OCI-LY7 (cell line): Measurements from ENCODE around the gene COPS9. TPM values are rescaled to one million over a fixed set of nuclear protein-coding genes. Genes with fewer than 3 reads are reported as not detected.

Source experiments
- BruUV-seq: library from RNA; stranded (reverse); fragments of 400-500 nt; replicated peaks from 2 replicates; lab custom pipeline; 2021; lab: Mats Ljungman, UMichigan
- CTCF ChIA-PET: fragments of 300-600 bp; sonication (Branson Sonifier 250); formaldehyde crosslinking; loops from one replicate; lab custom pipeline; 2022; ENCODE audit warnings: antibody characterized with exemption; ENCODE audit not compliant: unreplicated experiment; lab: Charles Lee
- POLR2A ChIA-PET: fragments of 300-600 bp; sonication (Branson Sonifier 250); formaldehyde crosslinking; loops from one replicate; lab custom pipeline; 2022; ENCODE audit warnings: antibody characterized with exemption; lab: Charles Lee
- DNase-seq: peaks from one replicate; pipeline ENCODE4 v3.0.0-alpha.2; 2015; ENCODE audit warnings: low spot score
- H2AFZ ChIP-seq: fragments of 200-600 bp; sonication (generic), shearing (Covaris generic); 2 replicates; pipeline ENCODE4 v1.6.1; 2014; ENCODE audit warnings: mild to moderate bottlenecking, antibody characterized with exemption, low read length, moderate library complexity
- H3K27ac ChIP-seq: fragments of 200-600 bp; sonication (generic); 2 replicates; pipeline ENCODE4 v1.5.1; 2014; ENCODE audit warnings: mixed run types, low read depth, mild to moderate bottlenecking, moderate library complexity, low read length, inconsistent platforms; ENCODE audit not compliant: poor library complexity, severe bottlenecking
- H3K36me3 ChIP-seq: fragments of 200-600 bp; sonication (generic); 2 replicates; pipeline ENCODE4 v1.6.1; 2014; ENCODE audit warnings: mild to moderate bottlenecking, antibody characterized with exemption, low read length, moderate library complexity, mixed read lengths; ENCODE audit not compliant: insufficient read depth
- H3K4me1 ChIP-seq: fragments of 200-600 bp; sonication (generic); 2 replicates; pipeline ENCODE4 v1.5.1; 2014; ENCODE audit warnings: mild to moderate bottlenecking, low read length; ENCODE audit not compliant: insufficient read depth, poor library complexity, severe bottlenecking
- H3K4me2 ChIP-seq: fragments of 200-600 bp; sonication (generic); 2 replicates; pipeline ENCODE4 v1.6.1; 2014; ENCODE audit warnings: mild to moderate bottlenecking, low read length
- H3K4me3 ChIP-seq: fragments of 200-600 bp; sonication (generic); 2 replicates; pipeline ENCODE4 v1.5.1; 2014; ENCODE audit warnings: mild to moderate bottlenecking, low read depth, low read length; ENCODE audit not compliant: poor library complexity, severe bottlenecking
- H3K79me2 ChIP-seq: fragments of 200-600 bp; sonication (generic); 2 replicates; pipeline ENCODE4 v1.6.1; 2016; ENCODE audit warnings: low read depth, mild to moderate bottlenecking, low read length, moderate library complexity, mixed read lengths; ENCODE audit not compliant: insufficient read depth
- H3K9me2 ChIP-seq: fragments of 200-600 bp; sonication (generic); 2 replicates; pipeline ENCODE4 v1.6.1; 2016; ENCODE audit warnings: mild to moderate bottlenecking, low read length, mixed read lengths; ENCODE audit not compliant: insufficient read depth
- H3K9me3 ChIP-seq: fragments of 200-600 bp; sonication (generic); 2 replicates; pipeline ENCODE4 v1.6.1; 2014; ENCODE audit warnings: mild to moderate bottlenecking, mixed run types, low read length, mixed read lengths
- H4K20me1 ChIP-seq: fragments of 200-600 bp; sonication (generic); 2 replicates; pipeline ENCODE4 v1.6.1; 2014; ENCODE audit warnings: mild to moderate bottlenecking, antibody characterized with exemption, low read length, moderate library complexity, mixed read lengths; ENCODE audit not compliant: insufficient read depth
- EZH2phosphoT487 ChIP-seq: fragments of 200-600 bp; sonication (generic); IDR thresholded peaks from 2 replicates; pipeline ENCODE4 v1.6.1; 2018; ENCODE audit warnings: low read depth, borderline replicate concordance, mild to moderate bottlenecking, mixed run types, antibody characterized with exemption, low read length, moderate library complexity, mixed read lengths
- intact Hi-C: fragments of 100-400 bp; cut with micrococcal nuclease; formaldehyde crosslinking; loops from one replicate; pipeline ENCODE4 v1.10.0; 2022; ENCODE audit not compliant: unreplicated experiment
- total RNA-seq, 2 experiments: library from RNA; depleted of rRNA in 1 of 2; stranded (reverse); fragments of >200 nt in 1 of 2; shearing (Covaris generic) in 1 of 2; gene quantifications; 2 replicates each; pipeline ENCODE4 v1.2.3, GENCODE V29; 2014 to 2022
- TF ChIP-seq, protein P1 (sequence below): fragments of 200-600 bp; sonication (generic); conservative IDR thresholded peaks from 2 replicates; pipeline ENCODE4 v1.5.1; 2014; ENCODE audit warnings: mild to moderate bottlenecking, antibody characterized with exemption, low read length, moderate library complexity, mixed read lengths

COPS9 gene
- total RNA-seq, 2 experiments from 2014 or later = 106 to 159 TPM

DNA sequence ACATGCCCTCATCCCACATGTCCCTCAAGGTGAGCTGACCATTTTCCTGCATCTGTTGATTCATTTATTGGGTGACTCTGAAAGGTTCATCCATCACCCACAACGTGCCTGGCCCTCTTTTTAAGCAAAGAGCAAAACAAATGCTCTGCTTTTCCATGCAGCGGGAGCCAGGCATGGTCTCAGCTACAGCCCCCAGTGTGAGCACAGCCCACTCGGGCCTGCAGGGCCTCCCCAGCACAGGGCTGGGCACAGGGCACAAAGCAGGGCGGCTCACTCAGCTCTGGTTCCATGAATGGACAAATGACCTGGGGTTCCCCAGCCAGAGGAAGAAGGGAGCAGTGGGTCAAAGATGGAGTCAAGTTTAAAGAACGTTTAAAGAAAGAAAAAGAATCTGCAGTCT is 28.5 kb upstream of the COPS9 start:
- intact Hi-C loops = no loop called here
- no peak for TF ChIP-seq EZH2phosphoT487
- TF ChIP-seq, protein P1, sequence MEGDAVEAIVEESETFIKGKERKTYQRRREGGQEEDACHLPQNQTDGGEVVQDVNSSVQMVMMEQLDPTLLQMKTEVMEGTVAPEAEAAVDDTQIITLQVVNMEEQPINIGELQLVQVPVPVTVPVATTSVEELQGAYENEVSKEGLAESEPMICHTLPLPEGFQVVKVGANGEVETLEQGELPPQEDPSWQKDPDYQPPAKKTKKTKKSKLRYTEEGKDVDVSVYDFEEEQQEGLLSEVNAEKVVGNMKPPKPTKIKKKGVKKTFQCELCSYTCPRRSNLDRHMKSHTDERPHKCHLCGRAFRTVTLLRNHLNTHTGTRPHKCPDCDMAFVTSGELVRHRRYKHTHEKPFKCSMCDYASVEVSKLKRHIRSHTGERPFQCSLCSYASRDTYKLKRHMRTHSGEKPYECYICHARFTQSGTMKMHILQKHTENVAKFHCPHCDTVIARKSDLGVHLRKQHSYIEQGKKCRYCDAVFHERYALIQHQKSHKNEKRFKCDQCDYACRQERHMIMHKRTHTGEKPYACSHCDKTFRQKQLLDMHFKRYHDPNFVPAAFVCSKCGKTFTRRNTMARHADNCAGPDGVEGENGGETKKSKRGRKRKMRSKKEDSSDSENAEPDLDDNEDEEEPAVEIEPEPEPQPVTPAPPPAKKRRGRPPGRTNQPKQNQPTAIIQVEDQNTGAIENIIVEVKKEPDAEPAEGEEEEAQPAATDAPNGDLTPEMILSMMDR = no peak
- Histone ChIP-seq H3K4me1 (no peaks in the 10 kb centered on the region), H3K4me3 (no peak overlapping the region), H3K4me2 (no peak overlapping the region), H3K27ac (no peak overlapping the region), H3K79me2 (no peaks in the 10 kb centered on the region), H2AFZ (no peak overlapping the region), H3K36me3 (no peaks in the 10 kb centered on the region), H3K9me2 (no peaks in the 10 kb centered on the region), H3K9me3 (no peaks in the 10 kb centered on the region), H4K20me1 (no peaks in the 10 kb centered on the region)
- no TSS peak for BruUV-seq
- POLR2A ChIA-PET = no interaction called here
- DNase-seq = no peak
- CTCF ChIA-PET = no interaction called here

DNA sequence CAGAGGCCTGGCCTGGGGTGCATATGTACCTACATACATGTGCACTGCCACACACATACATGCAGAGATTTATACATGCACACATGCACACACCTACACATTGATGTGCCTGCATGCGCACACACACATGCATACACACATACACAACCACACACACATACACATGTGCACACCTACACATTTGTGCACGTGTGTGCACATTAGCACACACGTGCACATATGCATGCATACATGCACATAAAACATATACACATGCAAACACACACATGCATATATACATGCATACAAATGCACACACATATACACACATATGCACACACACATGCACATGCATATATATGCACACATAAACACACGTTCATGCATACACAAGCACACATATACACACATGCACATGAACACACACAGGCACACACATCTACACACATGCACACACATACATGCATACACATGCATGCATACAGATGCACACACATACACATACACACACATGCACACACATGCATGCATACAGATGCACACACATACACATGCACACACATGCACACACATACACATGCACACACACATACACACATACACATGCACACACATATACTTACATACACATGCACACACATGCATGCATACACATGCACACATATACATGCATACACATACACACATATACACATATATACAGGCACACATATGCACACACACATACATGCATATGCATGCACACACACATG is 27.9 kb upstream of the COPS9 start:
- no peak overlapping the region for H3K27ac ChIP-seq
- intact Hi-C loops = no loop called here
- no TSS peak for BruUV-seq

More for the DNA sequence above, 27.9 kb upstream of the COPS9 start:
- H3K4me1 ChIP-seq = no peaks in the 10 kb centered on the region
- no peak for DNase-seq
- no peaks in the 10 kb centered on the region for H3K9me2 ChIP-seq
- POLR2A ChIA-PET = no interaction called here
- H3K4me2 ChIP-seq = no peak overlapping the region
- no peaks in the 10 kb centered on the region for H3K79me2 ChIP-seq
- no peak overlapping the region for H3K4me3 ChIP-seq
- no peaks in the 10 kb centered on the region for H3K36me3 ChIP-seq
- TF ChIP-seq, protein P1 = no peak
- TF ChIP-seq EZH2phosphoT487 = no peak
- no peak overlapping the region for H2AFZ ChIP-seq
- H4K20me1 ChIP-seq = no peaks in the 10 kb centered on the region
- no peaks in the 10 kb centered on the region for H3K9me3 ChIP-seq
- CTCF ChIA-PET = no interaction called here
